ENCODE data around the gene OMP.

Gene OMP

DNA sequence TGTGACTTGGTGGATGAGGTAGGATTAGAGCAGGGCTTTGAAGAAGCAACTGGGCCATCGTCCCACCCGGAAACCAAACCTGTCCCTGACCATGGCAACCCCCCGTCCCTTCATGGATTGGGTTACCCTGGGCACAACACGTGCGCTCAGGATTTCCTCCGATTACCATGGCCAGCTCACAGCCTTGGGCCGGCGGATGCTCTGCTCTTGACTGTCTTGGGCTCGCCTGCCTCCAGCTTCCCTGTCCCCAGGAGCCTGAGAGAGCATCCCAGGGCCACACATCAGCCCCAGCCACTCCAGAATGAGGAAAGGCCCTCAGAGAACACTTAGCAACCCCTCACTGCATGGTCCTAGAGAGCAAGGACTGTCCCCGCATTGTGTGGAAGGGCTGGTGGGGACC lies 48.2 kb downstream of the OMP start:
- Histone ChIP-seq H3K4me3 (IDR thresholded peaks at IDR 0.05; ENCODE audit: insufficient read depth, low read depth, low read length) (no peak overlapping the region), H3K9ac (no peak overlapping the region)

GRCh38 chr11:77151804-77152509 lies 49.3 kb downstream of the OMP start:
- H4K20me1 ChIP-seq (ENCODE audit: insufficient read depth): no peaks in the 10 kb centered on the region
- no peaks in the 10 kb centered on the region for H3K27me3 ChIP-seq (ENCODE audit: insufficient read depth, low read depth)
- TF ChIP-seq, protein P1, sequence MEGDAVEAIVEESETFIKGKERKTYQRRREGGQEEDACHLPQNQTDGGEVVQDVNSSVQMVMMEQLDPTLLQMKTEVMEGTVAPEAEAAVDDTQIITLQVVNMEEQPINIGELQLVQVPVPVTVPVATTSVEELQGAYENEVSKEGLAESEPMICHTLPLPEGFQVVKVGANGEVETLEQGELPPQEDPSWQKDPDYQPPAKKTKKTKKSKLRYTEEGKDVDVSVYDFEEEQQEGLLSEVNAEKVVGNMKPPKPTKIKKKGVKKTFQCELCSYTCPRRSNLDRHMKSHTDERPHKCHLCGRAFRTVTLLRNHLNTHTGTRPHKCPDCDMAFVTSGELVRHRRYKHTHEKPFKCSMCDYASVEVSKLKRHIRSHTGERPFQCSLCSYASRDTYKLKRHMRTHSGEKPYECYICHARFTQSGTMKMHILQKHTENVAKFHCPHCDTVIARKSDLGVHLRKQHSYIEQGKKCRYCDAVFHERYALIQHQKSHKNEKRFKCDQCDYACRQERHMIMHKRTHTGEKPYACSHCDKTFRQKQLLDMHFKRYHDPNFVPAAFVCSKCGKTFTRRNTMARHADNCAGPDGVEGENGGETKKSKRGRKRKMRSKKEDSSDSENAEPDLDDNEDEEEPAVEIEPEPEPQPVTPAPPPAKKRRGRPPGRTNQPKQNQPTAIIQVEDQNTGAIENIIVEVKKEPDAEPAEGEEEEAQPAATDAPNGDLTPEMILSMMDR (conservative IDR thresholded peaks at IDR 0.05; ENCODE audit: low read depth, low read length): no peak
- no peak overlapping the region for H3K4me3 ChIP-seq (IDR thresholded peaks at IDR 0.05; ENCODE audit: insufficient read depth, low read depth, low read length)
- H3K36me3 ChIP-seq (ENCODE audit: insufficient read depth): no peaks in the 10 kb centered on the region
- H3K4me1 ChIP-seq (ENCODE audit: low read depth, poor library complexity, severe bottlenecking): no peaks in the 10 kb centered on the region
- no peak overlapping the region for H3K4me2 ChIP-seq
- no peaks in the 10 kb centered on the region for H3K79me2 ChIP-seq (ENCODE audit: insufficient read depth, low read depth)
- H2AFZ ChIP-seq (ENCODE audit: low read depth): no peak overlapping the region
- H3K27ac ChIP-seq: no peak overlapping the region
- no peak overlapping the region for H3K9ac ChIP-seq

More for the DNA sequence above, 48.2 kb downstream of the OMP start:
- no peak overlapping the region for H3K4me2 ChIP-seq
- H2AFZ ChIP-seq (ENCODE audit: low read depth): no peak overlapping the region
- H3K4me1 ChIP-seq (ENCODE audit: low read depth, poor library complexity, severe bottlenecking): no peaks in the 10 kb centered on the region
- no peaks in the 10 kb centered on the region for H3K27me3 ChIP-seq (ENCODE audit: insufficient read depth, low read depth)
- no peak overlapping the region for H3K27ac ChIP-seq
- H3K36me3 ChIP-seq (ENCODE audit: insufficient read depth): no peaks in the 10 kb centered on the region
- no peaks in the 10 kb centered on the region for H4K20me1 ChIP-seq (ENCODE audit: insufficient read depth)
- H3K79me2 ChIP-seq (ENCODE audit: insufficient read depth, low read depth): no peaks in the 10 kb centered on the region
- TF ChIP-seq, protein P1 (conservative IDR thresholded peaks at IDR 0.05; ENCODE audit: low read depth, low read length): no peak

DNA sequence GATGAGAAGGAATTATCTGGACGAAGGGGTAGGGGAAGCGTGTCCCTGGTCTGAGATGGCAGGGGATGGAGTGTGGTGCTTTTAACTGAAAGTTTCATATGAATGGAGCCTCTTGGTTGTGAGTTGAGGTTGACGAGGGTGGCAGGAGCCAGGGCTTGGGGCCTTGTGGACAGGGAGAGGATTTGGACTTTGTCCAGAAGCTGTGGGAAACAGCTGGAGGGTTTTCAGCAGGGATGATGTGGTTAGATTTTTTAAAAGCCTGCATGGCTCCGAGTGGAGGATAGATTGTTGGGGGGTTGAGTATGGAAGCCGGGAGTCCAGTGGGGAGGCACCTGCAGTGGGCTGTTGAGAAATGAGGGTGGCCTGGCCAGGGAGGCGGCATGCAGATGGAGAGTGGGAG lies 50.2 kb downstream of the OMP start:
- Histone ChIP-seq H3K4me3 (IDR thresholded peaks at IDR 0.05; ENCODE audit: insufficient read depth, low read depth, low read length) (no peak overlapping the region), H3K27me3 (ENCODE audit: insufficient read depth, low read depth) (no peaks in the 10 kb centered on the region), H3K79me2 (ENCODE audit: insufficient read depth, low read depth) (no peaks in the 10 kb centered on the region), H4K20me1 (ENCODE audit: insufficient read depth) (no peaks in the 10 kb centered on the region), H3K9ac (no peak overlapping the region), H3K27ac (no peak overlapping the region), H3K4me1 (ENCODE audit: low read depth, poor library complexity, severe bottlenecking) (no peaks in the 10 kb centered on the region), H2AFZ (ENCODE audit: low read depth) (no peak overlapping the region), H3K4me2 (no peak overlapping the region), H3K36me3 (ENCODE audit: insufficient read depth) (no peaks in the 10 kb centered on the region)
- TF ChIP-seq, protein P1 (conservative IDR thresholded peaks at IDR 0.05; ENCODE audit: low read depth, low read length): no peak
